OCI-LY3 (cell line): Measurements from ENCODE around the gene CPNE2.

Experiments used
- H2AFZ ChIP-seq: fragments of 200-600, 300-600 bp; shearing (Covaris generic); 2 replicates; pipeline ENCODE4 v1.6.0; 2014; ENCODE audit warnings: antibody characterized with exemption, low read depth, low read length
- H3K27ac ChIP-seq: fragments of 200-600, 300-600 bp; sonication (generic); 2 replicates; pipeline ENCODE4 v1.5.1; 2014; ENCODE audit warnings: mild to moderate bottlenecking, low read length, moderate library complexity, mixed read lengths
- H3K27me3 ChIP-seq: fragments of 200-600, 300-600 bp; sonication (generic); 2 replicates; pipeline ENCODE4 v1.6.1; 2014; ENCODE audit warnings: low read depth, low read length, mixed read lengths
- H3K36me3 ChIP-seq: fragments of 200-600, 300-600 bp; sonication (generic); replicated peaks from 2 replicates; pipeline ENCODE3; 2014; ENCODE audit warnings: low read depth, low read length, mixed read lengths
- H3K4me1 ChIP-seq: fragments of 300-600, 200-600 bp; sonication (generic); 2 replicates; pipeline ENCODE4 v1.6.1; 2014; ENCODE audit warnings: low read length, mixed read lengths
- H3K4me2 ChIP-seq: fragments of 200-600, 300-600 bp; sonication (generic); 2 replicates; pipeline ENCODE4 v1.6.1; 2014; ENCODE audit warnings: low read length, mixed read lengths
- H3K4me3 ChIP-seq: fragments of 300-600, 200-600 bp; sonication (generic); 2 replicates; pipeline ENCODE4 v1.5.1; 2014; ENCODE audit warnings: antibody characterized with exemption, mild to moderate bottlenecking, low read length, moderate library complexity
- H3K79me2 ChIP-seq: fragments of 300-600, 200-600 bp; shearing (Covaris generic); 2 replicates; pipeline ENCODE4 v1.6.1; 2014; ENCODE audit warnings: mild to moderate bottlenecking, low read length, mixed read lengths
- H3K9ac ChIP-seq: fragments of 300-600, 200-600 bp; shearing (Covaris generic); 2 replicates; pipeline ENCODE4 v1.6.0; 2014; ENCODE audit warnings: mild to moderate bottlenecking, low read length, moderate library complexity
- H3K9me3 ChIP-seq: fragments of 200-600, 300-600 bp; shearing (Covaris generic); 2 replicates; pipeline ENCODE4 v1.6.1; 2014; ENCODE audit warnings: low read length, mixed read lengths; ENCODE audit not compliant: insufficient read depth
- H4K20me1 ChIP-seq: fragments of 200-600, 300-600 bp; sonication (generic); 2 replicates; pipeline ENCODE4 v1.6.1; 2016; ENCODE audit warnings: low read length, mixed read lengths; ENCODE audit not compliant: insufficient read depth
- EZH2phosphoT487 ChIP-seq: fragments of 200-600 bp; shearing (Covaris generic); IDR thresholded peaks from 2 replicates; pipeline ENCODE4 v1.6.1; 2018; ENCODE audit warnings: antibody characterized with exemption, mixed run types, low read depth
- TF ChIP-seq, protein P1 (sequence below): fragments of 200-600, 300-600 bp; sonication (generic); IDR thresholded peaks from 2 replicates; pipeline ENCODE4 v1.5.1; 2014; ENCODE audit warnings: antibody characterized with exemption, low read length, low read depth

CPNE2 gene

DNA sequence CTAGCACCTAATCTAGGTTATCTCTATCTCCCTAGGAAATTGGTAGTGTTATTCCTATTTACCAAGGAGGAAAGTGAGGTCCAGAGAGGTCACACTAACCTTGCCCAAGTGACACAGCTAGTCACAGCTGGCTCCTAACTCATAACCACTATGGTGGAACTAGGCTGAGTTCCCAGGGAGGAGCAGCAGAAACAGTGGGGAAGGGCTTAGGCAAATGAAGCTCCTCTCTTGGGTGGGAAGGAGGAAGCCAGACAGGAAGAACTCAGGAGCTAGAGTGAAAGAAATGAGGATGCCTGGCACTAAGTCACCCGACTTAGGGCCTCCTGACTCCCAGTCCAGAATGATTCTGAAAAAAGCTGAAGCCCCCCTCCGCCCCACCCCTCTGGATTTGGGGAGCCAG, 59.0 kb downstream of the CPNE2 start:
- Histone ChIP-seq H3K9me3 (no peaks in the 10 kb centered on the region), H3K4me1 (no peaks in the 10 kb centered on the region), H3K36me3 (peaks cover 26% of the 10 kb centered on the region)

DNA sequence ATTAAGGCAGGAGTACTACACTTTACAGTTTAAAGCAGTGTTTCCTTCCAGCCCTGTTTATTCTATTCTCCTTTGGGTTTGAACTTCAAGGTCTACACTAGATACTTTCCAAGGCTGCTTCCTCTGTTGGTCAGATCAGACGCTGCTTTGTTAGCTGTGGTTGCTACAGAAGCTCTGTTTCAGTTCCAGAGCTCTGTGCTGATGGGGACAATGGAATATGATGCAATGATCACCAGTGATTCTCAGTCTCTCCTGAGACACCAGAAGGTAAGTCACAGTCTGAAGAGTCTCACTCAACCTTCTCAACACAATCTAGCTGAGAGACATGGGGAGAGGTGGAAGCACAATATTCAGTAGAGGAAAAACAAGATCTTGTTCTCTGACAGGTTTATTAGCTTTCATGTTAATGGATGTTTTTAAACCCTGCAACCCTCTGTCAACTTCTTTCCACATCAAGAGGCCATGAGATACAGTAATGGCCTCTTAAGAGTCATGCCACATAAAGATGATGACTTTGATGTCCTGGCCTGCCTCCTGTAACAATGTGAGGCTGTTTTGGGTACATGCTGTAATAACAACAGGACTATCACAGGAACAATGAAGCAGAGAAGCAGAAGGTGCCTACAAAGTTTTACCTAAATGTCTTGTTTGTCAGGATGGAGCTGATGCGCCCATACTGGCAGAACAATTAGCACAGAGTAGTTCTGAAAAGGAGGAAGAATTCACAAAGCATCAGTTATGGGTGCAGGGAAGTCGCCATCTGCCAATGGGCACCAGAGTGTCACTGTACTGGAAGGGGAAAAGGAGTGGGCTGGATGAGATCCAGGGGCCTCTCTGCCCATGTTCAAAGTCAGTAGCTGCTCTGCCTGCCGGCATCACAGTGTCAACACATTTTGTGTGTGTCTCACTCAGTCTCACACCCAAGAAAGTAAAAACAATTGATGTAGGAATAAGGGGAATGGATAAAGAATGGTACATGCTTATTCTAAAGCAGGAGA, 60.0 kb downstream of the CPNE2 start:
- TF ChIP-seq, protein P1, sequence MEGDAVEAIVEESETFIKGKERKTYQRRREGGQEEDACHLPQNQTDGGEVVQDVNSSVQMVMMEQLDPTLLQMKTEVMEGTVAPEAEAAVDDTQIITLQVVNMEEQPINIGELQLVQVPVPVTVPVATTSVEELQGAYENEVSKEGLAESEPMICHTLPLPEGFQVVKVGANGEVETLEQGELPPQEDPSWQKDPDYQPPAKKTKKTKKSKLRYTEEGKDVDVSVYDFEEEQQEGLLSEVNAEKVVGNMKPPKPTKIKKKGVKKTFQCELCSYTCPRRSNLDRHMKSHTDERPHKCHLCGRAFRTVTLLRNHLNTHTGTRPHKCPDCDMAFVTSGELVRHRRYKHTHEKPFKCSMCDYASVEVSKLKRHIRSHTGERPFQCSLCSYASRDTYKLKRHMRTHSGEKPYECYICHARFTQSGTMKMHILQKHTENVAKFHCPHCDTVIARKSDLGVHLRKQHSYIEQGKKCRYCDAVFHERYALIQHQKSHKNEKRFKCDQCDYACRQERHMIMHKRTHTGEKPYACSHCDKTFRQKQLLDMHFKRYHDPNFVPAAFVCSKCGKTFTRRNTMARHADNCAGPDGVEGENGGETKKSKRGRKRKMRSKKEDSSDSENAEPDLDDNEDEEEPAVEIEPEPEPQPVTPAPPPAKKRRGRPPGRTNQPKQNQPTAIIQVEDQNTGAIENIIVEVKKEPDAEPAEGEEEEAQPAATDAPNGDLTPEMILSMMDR = no peak
- no peak for TF ChIP-seq EZH2phosphoT487
- no peak overlapping the region for H3K9ac ChIP-seq

More for the DNA sequence above, 59.0 kb downstream of the CPNE2 start:
- TF ChIP-seq EZH2phosphoT487 = no peak
- TF ChIP-seq, protein P1 = no peak
- Histone ChIP-seq H2AFZ (no peak overlapping the region), H3K9ac (no peak overlapping the region), H3K27ac (no peak overlapping the region), H3K4me3 (no peak overlapping the region), H4K20me1 (no peaks in the 10 kb centered on the region), H3K27me3 (no peaks in the 10 kb centered on the region), H3K79me2 (no peaks in the 10 kb centered on the region), H3K4me2 (no peak overlapping the region)

DNA sequence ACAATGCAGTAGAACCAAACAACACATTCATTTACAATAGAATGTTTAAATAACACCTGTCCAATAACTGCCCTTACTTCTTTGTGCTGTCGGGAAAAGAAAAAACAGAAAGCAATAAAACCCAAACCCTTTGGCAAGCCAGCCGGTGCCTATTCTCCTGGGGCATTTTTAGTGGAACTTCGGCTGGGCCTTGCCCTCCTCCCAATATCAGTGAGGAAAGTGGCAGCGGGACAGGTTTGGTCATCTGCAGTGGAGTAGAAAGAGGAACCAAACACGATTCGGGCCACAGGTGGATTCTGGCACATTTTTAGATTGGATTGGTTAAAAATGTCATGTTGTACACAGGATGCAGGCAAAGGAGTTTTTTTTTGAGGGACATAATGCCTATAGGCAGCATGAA, 61.5 kb downstream of the CPNE2 start:
- Histone ChIP-seq H3K9me3 (no peaks in the 10 kb centered on the region), H4K20me1 (no peaks in the 10 kb centered on the region), H3K27ac (no peak overlapping the region), H3K9ac (no peak overlapping the region), H3K79me2 (no peaks in the 10 kb centered on the region), H2AFZ (no peak overlapping the region), H3K36me3 (peaks cover 42% of the 10 kb centered on the region), H3K4me1 (no peaks in the 10 kb centered on the region), H3K4me2 (no peak overlapping the region), H3K27me3 (no peaks in the 10 kb centered on the region), H3K4me3 (no peak overlapping the region)
- TF ChIP-seq, protein P1 = no peak
- TF ChIP-seq EZH2phosphoT487 = no peak

More for the DNA sequence above, 60.0 kb downstream of the CPNE2 start:
- H3K4me1 ChIP-seq = no peaks in the 10 kb centered on the region
- no peak overlapping the region for H3K4me3 ChIP-seq
- H3K27me3 ChIP-seq = no peaks in the 10 kb centered on the region
- H3K79me2 ChIP-seq = no peaks in the 10 kb centered on the region
- H3K4me2 ChIP-seq = no peak overlapping the region
- no peaks in the 10 kb centered on the region for H3K9me3 ChIP-seq
- no peaks in the 10 kb centered on the region for H4K20me1 ChIP-seq
- peaks cover 35% of the 10 kb centered on the region for H3K36me3 ChIP-seq
- H3K27ac ChIP-seq = no peak overlapping the region
- no peak overlapping the region for H2AFZ ChIP-seq

- Histone ChIP-seq H2AFZ (no peak overlapping the region), H4K20me1 (no peaks in the 10 kb centered on the region), H3K9me3 (no peaks in the 10 kb centered on the region), H3K27me3 (no peaks in the 10 kb centered on the region), H3K79me2 (no peaks in the 10 kb centered on the region), H3K36me3 (peaks cover 54% of the 10 kb centered on the region), H3K4me3 (no peak overlapping the region), H3K4me1 (no peaks in the 10 kb centered on the region), H3K9ac (no peak overlapping the region), H3K4me2 (no peak overlapping the region), H3K27ac (no peak overlapping the region)
- no peak for TF ChIP-seq EZH2phosphoT487
- TF ChIP-seq, protein P1 = no peak
Observed at GRCh38 chr16:57155702-57156350, 63.4 kb downstream of the CPNE2 start.
